Astrocyte of the cerebellum (primary cell): ENCODE data around the gene DNAJC1.

Source experiments
- DNase-seq: peaks from one replicate; pipeline ENCODE4 v3.0.0-alpha.2; 2011; ENCODE audit warnings: low read depth
- H3K4me3 ChIP-seq: 2 replicates; pipeline ENCODE4 v1.5.1; 2011; ENCODE audit warnings: mild to moderate bottlenecking, low read depth, low read length, moderate library complexity
- in situ Hi-C: cut with HindIII; loops from 2 replicates; pipeline ENCODE4 v1.10.0; 2017; ENCODE audit warnings: low sequenced_read_pairs
- TF ChIP-seq, protein P1 (sequence below): IDR thresholded peaks from 2 replicates; pipeline ENCODE4 v1.5.1; 2012; ENCODE audit warnings: low read length, low read depth, moderate library complexity, mild to moderate bottlenecking; ENCODE audit errors: missing control alignments

DNAJC1 gene

DNA sequence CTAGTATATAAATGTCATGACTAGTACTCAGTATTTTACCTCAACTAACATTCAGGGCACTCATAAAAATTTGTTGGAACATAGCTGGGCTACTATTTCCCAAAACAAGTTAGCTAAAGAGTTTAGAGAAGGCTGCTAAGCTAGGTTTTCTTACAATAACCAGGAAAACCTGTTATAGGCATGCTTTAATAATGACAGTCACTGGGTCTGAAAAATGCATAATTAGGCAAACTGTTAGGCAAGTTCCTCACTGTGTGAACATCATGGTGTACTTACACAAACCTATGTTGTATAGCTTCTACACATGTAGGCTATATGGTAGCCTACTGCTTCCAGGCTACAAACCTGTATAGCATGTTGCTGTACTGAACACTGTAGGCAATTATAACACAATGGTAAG, 79.0 kb downstream of the DNAJC1 start:
- DNase-seq: no peak
- no peak overlapping the region for H3K4me3 ChIP-seq
- in situ Hi-C loops: loop anchor here (5.0 kb wide), 1 partner anchor 47 kb away; no protein-coding TSS in a partner anchor
- TF ChIP-seq, protein P1, sequence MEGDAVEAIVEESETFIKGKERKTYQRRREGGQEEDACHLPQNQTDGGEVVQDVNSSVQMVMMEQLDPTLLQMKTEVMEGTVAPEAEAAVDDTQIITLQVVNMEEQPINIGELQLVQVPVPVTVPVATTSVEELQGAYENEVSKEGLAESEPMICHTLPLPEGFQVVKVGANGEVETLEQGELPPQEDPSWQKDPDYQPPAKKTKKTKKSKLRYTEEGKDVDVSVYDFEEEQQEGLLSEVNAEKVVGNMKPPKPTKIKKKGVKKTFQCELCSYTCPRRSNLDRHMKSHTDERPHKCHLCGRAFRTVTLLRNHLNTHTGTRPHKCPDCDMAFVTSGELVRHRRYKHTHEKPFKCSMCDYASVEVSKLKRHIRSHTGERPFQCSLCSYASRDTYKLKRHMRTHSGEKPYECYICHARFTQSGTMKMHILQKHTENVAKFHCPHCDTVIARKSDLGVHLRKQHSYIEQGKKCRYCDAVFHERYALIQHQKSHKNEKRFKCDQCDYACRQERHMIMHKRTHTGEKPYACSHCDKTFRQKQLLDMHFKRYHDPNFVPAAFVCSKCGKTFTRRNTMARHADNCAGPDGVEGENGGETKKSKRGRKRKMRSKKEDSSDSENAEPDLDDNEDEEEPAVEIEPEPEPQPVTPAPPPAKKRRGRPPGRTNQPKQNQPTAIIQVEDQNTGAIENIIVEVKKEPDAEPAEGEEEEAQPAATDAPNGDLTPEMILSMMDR: no peak

DNA sequence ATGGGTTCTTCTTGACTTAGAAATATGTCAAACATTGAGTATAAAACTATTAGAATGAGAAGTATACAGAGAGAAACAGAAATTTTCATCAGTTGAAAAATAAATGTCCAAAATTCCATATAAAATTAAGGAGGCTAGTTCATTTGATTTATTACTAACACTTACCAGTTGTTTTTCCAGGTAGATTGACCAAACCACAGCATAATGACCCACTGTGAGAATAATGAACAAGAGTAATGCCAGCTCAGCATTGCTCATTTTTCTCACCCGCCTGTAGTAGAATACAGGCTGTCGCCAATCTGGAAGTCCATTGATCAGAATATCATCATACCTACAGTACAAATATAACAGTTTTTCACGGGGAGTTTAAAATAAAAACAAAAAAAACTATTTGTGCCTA, 82.9 kb downstream of the DNAJC1 start:
- no peak for DNase-seq
- H3K4me3 ChIP-seq: no peak overlapping the region
- TF ChIP-seq, protein P1: no peak
- in situ Hi-C loops: loop anchor here (5.0 kb wide), 1 partner anchor 43 kb away; no protein-coding TSS in a partner anchor

DNA sequence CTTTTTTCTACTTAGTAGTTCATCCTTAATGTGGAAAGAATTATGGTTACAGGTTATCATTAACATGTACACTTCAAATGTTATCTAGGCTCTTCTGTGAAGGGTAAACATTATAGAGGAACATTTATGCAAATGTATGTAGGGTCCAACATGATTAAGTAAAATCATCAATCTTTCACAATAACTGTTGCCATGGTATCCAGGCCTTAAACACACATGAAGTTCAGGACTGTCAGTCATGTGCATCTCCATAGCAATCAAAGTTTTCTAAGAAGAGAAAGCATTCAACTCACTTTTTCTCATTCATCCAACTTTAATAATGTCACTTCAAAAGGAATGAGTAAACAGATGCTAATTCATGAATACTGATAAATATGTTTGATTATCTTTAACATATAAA, 83.6 kb downstream of the DNAJC1 start:
- TF ChIP-seq, protein P1: no peak
- H3K4me3 ChIP-seq: no peak overlapping the region
- no peak for DNase-seq
- in situ Hi-C loops: loop anchor here (5.0 kb wide), 1 partner anchor 43 kb away; no protein-coding TSS in a partner anchor

DNA sequence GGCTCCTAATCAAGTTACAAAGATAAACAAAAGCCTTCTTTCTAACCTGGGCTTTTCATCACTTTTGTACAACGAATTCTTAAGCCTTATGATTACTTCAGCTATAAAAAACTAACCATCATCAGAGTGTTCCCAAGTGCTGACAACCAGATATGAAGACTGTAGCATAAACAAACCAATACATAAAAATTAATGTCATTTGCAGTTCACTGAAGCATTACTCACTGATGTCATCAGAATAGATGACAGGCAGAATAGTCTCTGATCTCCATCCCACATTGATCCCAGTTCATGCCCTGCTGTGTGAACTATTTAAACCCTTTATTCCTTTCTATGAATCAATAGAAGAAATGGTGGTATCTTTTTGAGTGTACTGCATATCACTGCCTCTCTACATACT, 84.4 kb downstream of the DNAJC1 start:
- no peak for DNase-seq
- TF ChIP-seq, protein P1: no peak
- H3K4me3 ChIP-seq: no peak overlapping the region
- in situ Hi-C loops: no loop called here

DNA sequence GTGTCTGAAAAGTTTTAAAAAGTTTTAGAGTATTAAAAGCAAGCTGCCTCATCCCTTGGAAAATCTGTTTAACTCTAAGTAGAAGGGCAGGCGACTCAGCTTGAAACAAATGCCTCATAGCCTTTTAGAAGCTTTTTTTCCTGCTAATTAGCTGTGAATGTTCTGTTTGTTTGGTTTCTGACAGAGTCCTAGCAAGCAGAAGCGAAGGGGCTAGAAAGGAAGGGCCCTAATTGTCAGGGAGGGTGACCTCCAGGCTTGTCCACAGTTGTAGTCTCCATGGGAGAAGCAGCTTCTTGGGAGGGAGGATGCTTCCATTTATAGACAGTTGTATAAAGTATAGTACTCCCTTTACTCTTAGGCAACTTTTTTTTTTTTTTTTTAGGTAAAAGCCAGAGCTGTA, 90.9 kb downstream of the DNAJC1 start:
- DNase-seq: no peak
- in situ Hi-C loops: no loop called here
- TF ChIP-seq, protein P1: no peak
- no peak overlapping the region for H3K4me3 ChIP-seq

DNA sequence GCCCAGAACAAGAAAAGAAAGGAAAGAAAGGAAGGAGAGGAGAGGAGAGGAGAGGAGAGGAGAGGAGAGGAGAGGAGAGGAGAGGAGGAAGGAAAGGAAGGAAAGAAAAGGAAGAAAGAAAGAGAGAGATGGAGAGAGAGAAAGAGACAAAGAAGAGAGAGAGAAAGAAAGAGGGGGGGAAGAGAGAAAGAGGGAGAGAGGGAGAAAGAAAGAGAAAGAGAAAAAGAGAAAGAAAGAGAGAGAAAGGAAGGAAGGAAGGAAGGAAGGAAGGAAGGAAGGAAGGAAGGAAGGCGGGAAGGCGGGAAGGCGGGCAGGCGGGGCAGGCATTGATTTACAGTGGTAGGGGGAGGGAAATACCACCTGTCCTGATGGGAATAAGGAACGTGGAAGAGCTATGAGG, 92.7 kb downstream of the DNAJC1 start:
- no peak for DNase-seq
- no peak overlapping the region for H3K4me3 ChIP-seq
- in situ Hi-C loops: no loop called here
- TF ChIP-seq, protein P1: no peak

DNA sequence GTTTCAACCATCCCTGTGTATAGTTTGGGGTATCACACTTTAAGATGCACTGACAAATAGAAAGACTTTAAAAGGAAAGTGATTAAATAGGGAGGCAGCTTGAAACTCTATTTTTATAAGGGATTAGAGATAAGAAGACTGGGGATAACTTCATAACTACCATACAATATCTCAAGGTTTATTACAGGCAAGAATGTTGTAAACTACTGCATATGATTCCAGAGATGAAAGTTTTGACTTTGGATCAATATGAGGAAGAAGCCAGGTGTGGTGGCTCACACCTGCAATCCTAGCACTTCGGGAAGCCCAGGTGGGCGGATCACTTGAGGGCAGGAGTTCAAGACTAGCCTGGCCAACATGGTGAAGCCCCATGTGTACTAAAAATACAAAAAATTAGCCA, 96.1 kb downstream of the DNAJC1 start:
- TF ChIP-seq, protein P1: no peak
- in situ Hi-C loops: no loop called here
- H3K4me3 ChIP-seq: no peak overlapping the region
- no peak for DNase-seq
